ENCODE measurements around the gene TMSB4X. TPM values are rescaled to one million over a fixed set of nuclear protein-coding genes. Genes with fewer than 3 reads are reported as not detected.
"Not testable (repeated sequence)": the region's sequence is repeated elsewhere in the genome, so short reads cannot be mapped to it uniquely, and the experiment has no call there.

TMSB4X gene
- total RNA-seq, 1 donor from 2014 or later = 4,388 TPM

GRCh38 chrX:12936947-12937346 is 38.0 kb upstream of the TMSB4X start:
- TF ChIP-seq EZH2 (IDR thresholded peaks at IDR 0.05; ENCODE audit: insufficient read depth, low read length) (no peak), CTCF (IDR thresholded peaks at IDR 0.05; ENCODE audit: insufficient read depth, low read depth, low read length) (no peak)
- no peaks in the 10 kb centered on the region for H3K27me3 Mint-ChIP-seq (ENCODE audit: low read depth, unreplicated experiment)

GRCh38 chrX:12940471-12940870 is 34.4 kb upstream of the TMSB4X start:
- not testable (repeated sequence) for H3K4me1 ChIP-seq (ENCODE audit: insufficient read depth, low read length); H3K4me1 Mint-ChIP-seq (ENCODE audit: low read depth, unreplicated experiment); H3K9ac ChIP-seq (ENCODE audit: low read length); H3K27ac ChIP-seq (ENCODE audit: low read depth, low read length); DNase-seq (ENCODE audit: low read depth); FAIRE-seq; H3K36me3 ChIP-seq (ENCODE audit: insufficient read depth, low read length); H3K9me3 Mint-ChIP-seq (ENCODE audit: unreplicated experiment); H3K27ac Mint-ChIP-seq (ENCODE audit: unreplicated experiment); H3K9me3 ChIP-seq (ENCODE audit: insufficient read depth, low read depth, low read length); H4K20me1 ChIP-seq (ENCODE audit: insufficient read depth, low read length); H3K79me2 ChIP-seq (ENCODE audit: insufficient read depth, low read length); H3K27me3 ChIP-seq (ENCODE audit: insufficient read depth, low read length); H3K4me3 Mint-ChIP-seq (ENCODE audit: unreplicated experiment); H3K4me3 ChIP-seq (ENCODE audit: insufficient read depth, low read depth, low read length); H3K36me3 Mint-ChIP-seq (ENCODE audit: low read depth, unreplicated experiment); H3K4me2 ChIP-seq (ENCODE audit: low read length); H3K27me3 Mint-ChIP-seq (ENCODE audit: low read depth, unreplicated experiment); H2AFZ ChIP-seq (ENCODE audit: low read depth, low read length)

More at GRCh38 chrX:12936947-12937346, 38.0 kb upstream of the TMSB4X start:
- Mint-ChIP-seq H3K36me3 (ENCODE audit: low read depth, unreplicated experiment) (no peaks in the 10 kb centered on the region), H3K27ac (ENCODE audit: unreplicated experiment) (no peak overlapping the region), H3K4me3 (ENCODE audit: unreplicated experiment) (no peak overlapping the region), H3K4me1 (ENCODE audit: low read depth, unreplicated experiment) (no peaks in the 10 kb centered on the region), H3K9me3 (ENCODE audit: unreplicated experiment) (no peaks in the 10 kb centered on the region)
- H3K4me3 ChIP-seq (ENCODE audit: insufficient read depth, low read depth, low read length) = no peak overlapping the region
- FAIRE-seq (peak; percentile 79), DNase-seq (ENCODE audit: low read depth) (no peak)
- no peaks in the 10 kb centered on the region for H3K4me1 ChIP-seq (ENCODE audit: insufficient read depth, low read length)
- no peak overlapping the region for H3K27ac ChIP-seq (ENCODE audit: low read depth, low read length)
- no peak overlapping the region for H3K9ac ChIP-seq (ENCODE audit: low read length)
- H3K79me2 ChIP-seq (ENCODE audit: insufficient read depth, low read length) = no peaks in the 10 kb centered on the region
- no peak overlapping the region for H3K4me2 ChIP-seq (ENCODE audit: low read length)
- no peak overlapping the region for H2AFZ ChIP-seq (ENCODE audit: low read depth, low read length)
- H3K27me3 ChIP-seq (ENCODE audit: insufficient read depth, low read length) = no peaks in the 10 kb centered on the region
- H3K9me3 ChIP-seq (ENCODE audit: insufficient read depth, low read depth, low read length) = no peaks in the 10 kb centered on the region
- no peaks in the 10 kb centered on the region for H4K20me1 ChIP-seq (ENCODE audit: insufficient read depth, low read length)
- H3K36me3 ChIP-seq (ENCODE audit: insufficient read depth, low read length) = no peaks in the 10 kb centered on the region

GRCh38 chrX:12943592-12943991 is 31.3 kb upstream of the TMSB4X start:
- H3K4me1 ChIP-seq (ENCODE audit: insufficient read depth, low read length); H3K9ac ChIP-seq (ENCODE audit: low read length); FAIRE-seq; H3K27ac ChIP-seq (ENCODE audit: low read depth, low read length); H3K4me3 Mint-ChIP-seq (ENCODE audit: unreplicated experiment); H3K36me3 Mint-ChIP-seq (ENCODE audit: low read depth, unreplicated experiment); H2AFZ ChIP-seq (ENCODE audit: low read depth, low read length); H3K27me3 Mint-ChIP-seq (ENCODE audit: low read depth, unreplicated experiment); H3K9me3 Mint-ChIP-seq (ENCODE audit: unreplicated experiment); H3K27ac Mint-ChIP-seq (ENCODE audit: unreplicated experiment); H3K4me2 ChIP-seq (ENCODE audit: low read length); H3K9me3 ChIP-seq (ENCODE audit: insufficient read depth, low read depth, low read length); DNase-seq (ENCODE audit: low read depth); H3K36me3 ChIP-seq (ENCODE audit: insufficient read depth, low read length); H3K27me3 ChIP-seq (ENCODE audit: insufficient read depth, low read length); H3K4me3 ChIP-seq (ENCODE audit: insufficient read depth, low read depth, low read length); H3K79me2 ChIP-seq (ENCODE audit: insufficient read depth, low read length); H4K20me1 ChIP-seq (ENCODE audit: insufficient read depth, low read length): not testable (repeated sequence)
- H3K4me1 Mint-ChIP-seq (ENCODE audit: low read depth, unreplicated experiment) = peaks cover 20% of the 10 kb centered on the region

GRCh38 chrX:12944452-12944851 is 30.5 kb upstream of the TMSB4X start:
- not testable (repeated sequence) for H4K20me1 ChIP-seq (ENCODE audit: insufficient read depth, low read length); H3K36me3 ChIP-seq (ENCODE audit: insufficient read depth, low read length); H3K4me3 Mint-ChIP-seq (ENCODE audit: unreplicated experiment); H3K27ac Mint-ChIP-seq (ENCODE audit: unreplicated experiment); H3K36me3 Mint-ChIP-seq (ENCODE audit: low read depth, unreplicated experiment); H3K27me3 Mint-ChIP-seq (ENCODE audit: low read depth, unreplicated experiment); H3K27ac ChIP-seq (ENCODE audit: low read depth, low read length); H3K79me2 ChIP-seq (ENCODE audit: insufficient read depth, low read length); H3K4me3 ChIP-seq (ENCODE audit: insufficient read depth, low read depth, low read length); H3K27me3 ChIP-seq (ENCODE audit: insufficient read depth, low read length); H3K4me2 ChIP-seq (ENCODE audit: low read length); FAIRE-seq; DNase-seq (ENCODE audit: low read depth); H3K9ac ChIP-seq (ENCODE audit: low read length); H3K4me1 ChIP-seq (ENCODE audit: insufficient read depth, low read length); H2AFZ ChIP-seq (ENCODE audit: low read depth, low read length); H3K9me3 Mint-ChIP-seq (ENCODE audit: unreplicated experiment); H3K9me3 ChIP-seq (ENCODE audit: insufficient read depth, low read depth, low read length)
- peaks cover 28% of the 10 kb centered on the region for H3K4me1 Mint-ChIP-seq (ENCODE audit: low read depth, unreplicated experiment)

Data from astrocyte (in vitro differentiated cells and primary cell).